SK-N-MC (cell line): ENCODE results near the gene FAM217A.
A peak's percentile ranks its signal among the peaks of the same experiment; 100 is the strongest.

Experiments used
- DNase-seq: peaks from one replicate; pipeline ENCODE4 v3.0.0-alpha.2; 2011; ENCODE audit warnings: low read depth, low spot score
- H3K27ac ChIP-seq: fragments of 200-600 bp; sonication (generic); 2 replicates; pipeline ENCODE4 v1.5.1; 2016; ENCODE audit warnings: mixed run types
- H3K36me3 ChIP-seq: fragments of 200-600 bp; sonication (generic); 2 replicates; pipeline ENCODE4 v1.6.1; 2017; ENCODE audit warnings: antibody characterized with exemption, low read length, mixed read lengths; ENCODE audit not compliant: insufficient read depth
- H3K4me3 ChIP-seq: fragments of 200-600 bp; sonication (generic); 2 replicates; pipeline ENCODE4 v1.5.1; 2016
- H3K9ac ChIP-seq: fragments of 200-600 bp; sonication (generic); 2 replicates; pipeline ENCODE4 v1.8.0; 2017; ENCODE audit warnings: mixed run types, mixed read lengths; ENCODE audit not compliant: insufficient read length
- H3K9me3 ChIP-seq: fragments of 200-600 bp; sonication (generic); 2 replicates; pipeline ENCODE4 v1.6.1; 2017; ENCODE audit warnings: low read depth, mild to moderate bottlenecking, antibody characterized with exemption, low read length, moderate library complexity, mixed read lengths
- EZH2 ChIP-seq: fragments of 200-600 bp; sonication (generic); IDR thresholded peaks from one replicate; pipeline ENCODE4 v1.6.1; 2017; ENCODE audit warnings: antibody characterized with exemption
- FOXP2 ChIP-seq: optimal IDR thresholded peaks from 2 replicates; pipeline ENCODE3; 2011; ENCODE audit warnings: mild to moderate bottlenecking, moderate library complexity; ENCODE audit not compliant: insufficient read depth; ENCODE audit errors: extremely low read length, control extremely low read depth
- POLR2AphosphoS5 ChIP-seq: IDR thresholded peaks from 2 replicates; pipeline ENCODE4 v1.6.1; 2012; ENCODE audit warnings: mild to moderate bottlenecking, low read depth, low read length, borderline replicate concordance

FAM217A gene

DNA sequence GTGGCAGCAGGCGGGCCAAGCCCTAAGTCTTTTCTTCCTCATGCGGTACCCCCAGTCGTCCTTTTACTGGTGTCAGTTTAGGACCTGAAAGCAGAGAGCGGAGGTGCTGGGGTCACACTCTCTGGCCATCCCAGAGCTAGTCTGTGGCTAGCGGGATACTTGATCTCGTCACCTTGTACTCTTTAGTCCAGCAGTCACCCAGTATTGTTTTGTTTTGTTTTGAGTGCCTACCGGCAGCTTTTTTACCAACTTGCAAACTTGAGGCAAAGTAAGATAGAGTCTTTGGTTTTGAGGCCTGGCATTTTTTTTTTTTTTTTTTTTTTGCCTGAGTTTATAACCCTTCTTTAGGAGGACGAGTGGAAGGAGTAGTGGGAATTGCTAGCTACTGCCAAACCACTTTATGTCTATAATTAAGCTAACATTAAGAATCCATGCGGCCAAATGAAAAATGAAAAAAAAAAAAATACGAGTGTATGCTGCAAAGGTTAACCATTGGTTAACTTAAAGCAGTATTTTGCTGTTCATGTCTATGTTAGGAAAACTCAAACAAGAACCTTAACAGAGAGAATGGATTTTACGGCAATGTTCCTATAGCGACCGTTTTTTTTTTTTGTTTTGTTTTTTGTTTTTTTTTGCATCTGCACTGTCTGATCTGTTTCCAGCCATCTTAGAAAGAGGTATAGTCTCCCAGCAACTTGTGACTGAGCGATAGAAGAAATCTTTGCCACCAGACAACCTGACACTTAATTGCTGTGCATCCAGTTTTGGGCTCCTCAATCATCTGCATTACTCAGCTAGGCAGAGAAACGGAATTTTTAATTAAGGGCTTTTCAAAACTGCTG is 56.9 kb downstream of the FAM217A start:
- Histone ChIP-seq H3K27ac (peak overlapping the region; percentile 84), H3K9me3 (no peaks in the 10 kb centered on the region), H3K36me3 (peaks cover 28% of the 10 kb centered on the region), H3K9ac (peak overlapping the region; percentile 97), H3K4me3 (peak overlapping the region; percentile 95)
- DNase-seq: no peak
- no peak for TF ChIP-seq EZH2
- TF ChIP-seq FOXP2: no peak
- TF ChIP-seq POLR2AphosphoS5: no peak

GRCh38 chr6:4021133-4021853 is 57.6 kb downstream of the FAM217A start:
- peak; percentile 26 for TF ChIP-seq FOXP2
- TF ChIP-seq EZH2: no peak
- peak; percentile 92 for TF ChIP-seq POLR2AphosphoS5
- Histone ChIP-seq H3K36me3 (peaks cover 23% of the 10 kb centered on the region), H3K9ac (peak overlapping the region; percentile 97), H3K4me3 (peak overlapping the region; percentile 95), H3K9me3 (no peaks in the 10 kb centered on the region), H3K27ac (peak overlapping the region; percentile 84)
- DNase-seq: peak; percentile 81

DNA sequence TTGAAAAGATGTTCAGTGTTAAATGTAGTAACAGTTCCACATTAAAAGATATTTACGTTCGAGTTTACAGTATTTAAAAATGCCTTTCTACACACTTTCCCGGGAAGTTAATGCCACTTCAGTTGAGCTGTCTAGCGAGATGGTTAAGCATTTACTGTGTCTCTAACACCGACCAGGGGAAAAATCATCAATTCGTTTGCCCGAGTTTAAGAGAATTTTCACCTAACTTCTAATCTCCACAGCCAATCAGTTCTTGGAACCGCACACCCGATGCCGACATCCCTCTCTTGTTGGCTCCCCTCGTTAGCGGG is 58.2 kb downstream of the FAM217A start:
- Histone ChIP-seq H3K9me3 (no peaks in the 10 kb centered on the region), H3K36me3 (peaks cover 24% of the 10 kb centered on the region), H3K9ac (peak overlapping the region; percentile 97), H3K4me3 (peak overlapping the region; percentile 95), H3K27ac (peak overlapping the region; percentile 84)
- TF ChIP-seq FOXP2: no peak
- no peak for TF ChIP-seq EZH2
- no peak for TF ChIP-seq POLR2AphosphoS5
- DNase-seq: no peak

GRCh38 chr6:4018924-4019236 is 60.1 kb downstream of the FAM217A start:
- Histone ChIP-seq H3K9me3 (no peaks in the 10 kb centered on the region; the same call in 1 of the 2 replicates), H3K36me3 (peaks cover 26% of the 10 kb centered on the region), H3K9ac (peak overlapping the region; percentile 94), H3K4me3 (peak overlapping the region; percentile 95), H3K27ac (peak overlapping the region; percentile 94)
- DNase-seq: no peak
- TF ChIP-seq EZH2: no peak
- no peak for TF ChIP-seq POLR2AphosphoS5
- TF ChIP-seq FOXP2: no peak
